Ovary (tissue), 9 donors: ENCODE results near the gene CDK9. TPM values are rescaled to one million over a fixed set of nuclear protein-coding genes. Genes with fewer than 3 reads are reported as not detected.

ENCODE experiments used
- DNase-seq, 5 donors: peaks; one replicate each; pipeline ENCODE4 v3.0.0-alpha.2; 2019 to 2020
- H3K27ac ChIP-seq, 2 donors: fragments of 200-600 bp; one replicate each; pipeline versions ENCODE4 v1.5.1 to v1.8.0; 2019 to 2022
- H3K27me3 ChIP-seq: fragments of 200-600 bp; one replicate; pipeline ENCODE4 v1.8.0; 2022
- H3K36me3 ChIP-seq: fragments of 200-600 bp; sonication (generic); one replicate; pipeline ENCODE4 v1.5.1; 2019
- H3K4me1 ChIP-seq: one replicate; pipeline ENCODE4 v1.8.1; 2013; ENCODE audit warnings: mild to moderate bottlenecking, moderate library complexity; ENCODE audit not compliant: insufficient read depth
- H3K4me3 ChIP-seq: fragments of 200-600 bp; sonication (generic); one replicate; pipeline ENCODE4 v1.5.1; 2017
- H3K9me3 ChIP-seq, 2 donors: fragments of 200-600 bp in 1 of 2; sonication (generic) in 1 of 2; one replicate each; pipeline versions ENCODE4 v1.5.1 to v1.8.1; 2013 to 2019; ENCODE audit warnings: mild to moderate bottlenecking in 1 of 2, moderate library complexity in 1 of 2
- CTCF ChIP-seq, 3 donors: fragments of 450-650 bp in 2 of 3; fragments of 200-600 bp in 1 of 3; IDR thresholded peaks; one replicate each; pipeline versions ENCODE4 v1.5.1 to v1.8.0; 2016 to 2022; ENCODE audit warnings: antibody characterized with exemption in 3 of 3, mild to moderate bottlenecking in 1 of 3
- EP300 ChIP-seq: sonication (generic); formaldehyde crosslinking; IDR thresholded peaks from one replicate; pipeline ENCODE4 v1.6.1; 2017; ENCODE audit warnings: antibody characterized with exemption
- POLR2A ChIP-seq: fragments of 450-650 bp; IDR thresholded peaks from one replicate; pipeline ENCODE4 v1.6.1; 2017; ENCODE audit warnings: antibody characterized with exemption, mild to moderate bottlenecking, moderate library complexity
- WGBS, 3 donors: extraction: QIAGEN DNeasy Blood & Tissue Kit in 1 of 3; methylation state at CpG; one replicate each; pipeline versions ENCODE4 v1.1.5 to v1.1.7; 2013 to 2017; 5-methylcytosine and 5-hydroxymethylcytosine counted together
- intact Hi-C, 4 donors: fragments of 100-400 bp; cut with DNase I; formaldehyde crosslinking; loops; one replicate each; pipeline versions ENCODE4 v1.11.0 to v1.15.1; 2022 to 2023
- polyA plus RNA-seq, 2 donors: library from polyadenylated mRNA; stranded (reverse); fragments of 200-250 nt in 1 of 2; fragments of 350-450 nt in 1 of 2; fragmentation: Illumina TruSeq in 1 of 2; extraction: RNeasy Lipid Tissue Mini Kit (QIAGEN cat#74804) in 1 of 2; gene quantifications; one replicate each; pipeline ENCODE4 v1.2.3, GENCODE V29; 2013 to 2014
- total RNA-seq, 7 donors: library from RNA; depleted of rRNA in 2 of 7; stranded (reverse); fragments of >200 nt in 2 of 7; fragmentation: NEBNext Ultra II Directional in 3 of 7; extraction: Animal tissue kit (Norgen Biotek cat#: 25700) in 3 of 7; gene quantifications; one replicate each; pipeline versions ENCODE4 v1.1.0 to v1.2.4, GENCODE V29; 2016 to 2023
- donor health status: DM: no; HTN: no; CAD: no; lungs with moderate emphysema.
- donor health status: DM: no; HTN: no; CAD: no.
- donor health status: Bipolar disorder and iron deficiency.
- donor health status: DM: yes; HTN: yes; CAD: no.
- donor health status: DM: no; HTN: no; CAD: no.
- donor health status: DM: yes; HTN: yes; CAD: no.

The CDK9 gene
- total and polyA plus RNA-seq, 9 donors = 71.7 to 209 (median 129) TPM

- no peak overlapping the region for H3K27ac ChIP-seq
- no peak for DNase-seq
- H3K4me3 ChIP-seq = no peak overlapping the region
- H3K36me3 ChIP-seq = no peaks in the 10 kb centered on the region
- intact Hi-C loops = no loop called here
- TF ChIP-seq POLR2A (no peak), EP300 (no peak), CTCF (IDR thresholded peaks at IDR 0.05) (no peak)
- 81 to 92% (median 89%) methylated on average over 5 of the region's 5 CpGs for WGBS, 3 donors
- no peaks in the 10 kb centered on the region for H3K9me3 ChIP-seq
- H3K27me3 ChIP-seq = no peaks in the 10 kb centered on the region
- H3K4me1 ChIP-seq = no peaks in the 10 kb centered on the region
These were observed 27.0 kb upstream of the CDK9 start for GRCh38 chr9:127758843-127759242.

GRCh38 chr9:127761061-127761460 is 24.8 kb upstream of the CDK9 start:
- DNase-seq = no peak
- no peak overlapping the region for H3K4me3 ChIP-seq
- no peak overlapping the region for H3K27ac ChIP-seq
- no peaks in the 10 kb centered on the region for H3K4me1 ChIP-seq
- H3K36me3 ChIP-seq = no peaks in the 10 kb centered on the region
- intact Hi-C loops = no loop called here
- WGBS, 3 donors = 84 to 93% (median 88%) methylated on average over 5 of the region's 5 CpGs
- no peaks in the 10 kb centered on the region for H3K9me3 ChIP-seq
- TF ChIP-seq CTCF (IDR thresholded peaks at IDR 0.05) = no peak
- no peaks in the 10 kb centered on the region for H3K27me3 ChIP-seq

- H3K9me3 ChIP-seq = no peaks in the 10 kb centered on the region
- no peak overlapping the region for H3K27ac ChIP-seq
- H3K4me3 ChIP-seq = no peak overlapping the region
- intact Hi-C loops = no loop called here
- no peak for TF ChIP-seq EP300
- no peak for TF ChIP-seq CTCF (IDR thresholded peaks at IDR 0.05)
- no peak for TF ChIP-seq POLR2A
- no peaks in the 10 kb centered on the region for H3K36me3 ChIP-seq
- H3K4me1 ChIP-seq = no peaks in the 10 kb centered on the region
- 54 to 66% (median 56%) methylated on average over 5 of the region's 5 CpGs for WGBS, 3 donors
- H3K27me3 ChIP-seq = no peaks in the 10 kb centered on the region
- no peak for DNase-seq
These were observed 24.3 kb upstream of the CDK9 start for GRCh38 chr9:127761491-127761956.

- no peak for TF ChIP-seq CTCF (IDR thresholded peaks at IDR 0.05)
- TF ChIP-seq EP300 = no peak
- TF ChIP-seq POLR2A = no peak
- Histone ChIP-seq H3K4me1 (no peaks in the 10 kb centered on the region), H3K36me3 (no peaks in the 10 kb centered on the region), H3K4me3 (no peak overlapping the region), H3K27ac (no peak overlapping the region), H3K27me3 (no peaks in the 10 kb centered on the region), H3K9me3 (no peaks in the 10 kb centered on the region)
- intact Hi-C loops = no loop called here
- WGBS, 3 donors = 59 to 66% (median 62%) methylated on average over 16 of the region's 16 CpGs
- DNase-seq = no peak
These were observed 23.6 kb upstream of the CDK9 start for GRCh38 chr9:127762111-127762676.
